Stimulated activated naive CD4-positive, alpha-beta T cell (primary cell): ENCODE data around the gene WDHD1.
A peak's percentile ranks its signal among the peaks of the same experiment; 100 is the strongest.
"Not testable (repeated sequence)": the region's sequence is repeated elsewhere in the genome, so short reads cannot be mapped to it uniquely, and the experiment has no call there.

Source experiments
- DNase-seq, 6 experiments: peaks; one replicate each; lab custom pipeline; 2025; lab: John Stamatoyannopoulos, UW

Gene WDHD1, protein sequence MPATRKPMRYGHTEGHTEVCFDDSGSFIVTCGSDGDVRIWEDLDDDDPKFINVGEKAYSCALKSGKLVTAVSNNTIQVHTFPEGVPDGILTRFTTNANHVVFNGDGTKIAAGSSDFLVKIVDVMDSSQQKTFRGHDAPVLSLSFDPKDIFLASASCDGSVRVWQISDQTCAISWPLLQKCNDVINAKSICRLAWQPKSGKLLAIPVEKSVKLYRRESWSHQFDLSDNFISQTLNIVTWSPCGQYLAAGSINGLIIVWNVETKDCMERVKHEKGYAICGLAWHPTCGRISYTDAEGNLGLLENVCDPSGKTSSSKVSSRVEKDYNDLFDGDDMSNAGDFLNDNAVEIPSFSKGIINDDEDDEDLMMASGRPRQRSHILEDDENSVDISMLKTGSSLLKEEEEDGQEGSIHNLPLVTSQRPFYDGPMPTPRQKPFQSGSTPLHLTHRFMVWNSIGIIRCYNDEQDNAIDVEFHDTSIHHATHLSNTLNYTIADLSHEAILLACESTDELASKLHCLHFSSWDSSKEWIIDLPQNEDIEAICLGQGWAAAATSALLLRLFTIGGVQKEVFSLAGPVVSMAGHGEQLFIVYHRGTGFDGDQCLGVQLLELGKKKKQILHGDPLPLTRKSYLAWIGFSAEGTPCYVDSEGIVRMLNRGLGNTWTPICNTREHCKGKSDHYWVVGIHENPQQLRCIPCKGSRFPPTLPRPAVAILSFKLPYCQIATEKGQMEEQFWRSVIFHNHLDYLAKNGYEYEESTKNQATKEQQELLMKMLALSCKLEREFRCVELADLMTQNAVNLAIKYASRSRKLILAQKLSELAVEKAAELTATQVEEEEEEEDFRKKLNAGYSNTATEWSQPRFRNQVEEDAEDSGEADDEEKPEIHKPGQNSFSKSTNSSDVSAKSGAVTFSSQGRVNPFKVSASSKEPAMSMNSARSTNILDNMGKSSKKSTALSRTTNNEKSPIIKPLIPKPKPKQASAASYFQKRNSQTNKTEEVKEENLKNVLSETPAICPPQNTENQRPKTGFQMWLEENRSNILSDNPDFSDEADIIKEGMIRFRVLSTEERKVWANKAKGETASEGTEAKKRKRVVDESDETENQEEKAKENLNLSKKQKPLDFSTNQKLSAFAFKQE

DNA sequence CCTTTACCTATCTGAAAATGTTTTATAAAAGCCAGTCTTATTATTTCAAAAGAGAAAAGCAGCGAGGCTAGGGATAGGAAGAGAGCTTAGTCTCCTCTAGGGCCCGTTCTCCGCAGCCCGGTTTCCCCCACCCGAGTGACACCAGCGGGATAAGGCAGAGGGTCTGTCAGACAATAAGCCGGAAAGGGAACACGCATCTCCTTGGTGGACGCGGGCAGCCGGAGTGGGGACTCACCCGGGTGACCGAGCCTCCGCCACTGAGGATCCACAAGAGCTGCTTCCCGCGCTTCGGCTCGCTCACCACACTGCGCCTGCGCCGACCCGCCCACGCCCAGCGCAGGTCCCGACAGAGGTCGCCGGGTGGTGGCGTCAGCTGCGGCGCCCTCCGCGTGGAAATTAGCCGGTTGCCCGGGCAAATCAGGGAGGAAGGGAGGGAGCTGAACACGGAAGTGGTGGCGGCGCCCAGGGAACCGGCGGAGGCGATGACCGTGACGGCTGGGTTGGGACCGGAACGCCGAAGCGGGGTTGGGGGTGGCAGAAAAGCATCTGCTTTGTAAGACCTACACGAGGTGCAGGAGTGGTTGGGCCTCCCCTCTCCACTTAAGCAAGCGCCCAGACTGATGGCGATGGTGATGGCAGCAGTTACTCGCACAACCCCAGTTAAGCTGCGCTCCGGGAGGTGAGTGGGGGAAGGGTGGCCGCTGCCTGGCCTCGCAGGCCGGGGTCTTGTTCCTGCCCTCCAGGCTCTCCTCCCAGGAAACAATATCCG lies at the start of gene WDHD1, which contains the start of gene SOCS4:
TSS of gene WDHD1 (minus strand) at position 307 of the 769 bp plus-strand sequence. CDS start 312 bp downstream, outside the sequence.
TSS of gene SOCS4 (plus strand) at position 444 of the 769 bp plus-strand sequence. CDS start 15,806 bp downstream, outside the sequence.
- peak; percentile 91 to 95 (median 94) for DNase-seq

GRCh38 chr14:55075628-55076175 lies 48.8 kb upstream of the WDHD1 start:
- DNase-seq, result no peak

- no peak for DNase-seq
These were observed 47.8 kb upstream of the WDHD1 start for GRCh38 chr14:55074662-55075061.

- no peak for DNase-seq
These were observed 47.0 kb upstream of the WDHD1 start for GRCh38 chr14:55073856-55074255.

GRCh38 chr14:55071870-55072640 lies 45.2 kb upstream of the WDHD1 start:
- peak in 3 of 6 experiments; percentile 12 to 36 (median 14) for DNase-seq

DNA sequence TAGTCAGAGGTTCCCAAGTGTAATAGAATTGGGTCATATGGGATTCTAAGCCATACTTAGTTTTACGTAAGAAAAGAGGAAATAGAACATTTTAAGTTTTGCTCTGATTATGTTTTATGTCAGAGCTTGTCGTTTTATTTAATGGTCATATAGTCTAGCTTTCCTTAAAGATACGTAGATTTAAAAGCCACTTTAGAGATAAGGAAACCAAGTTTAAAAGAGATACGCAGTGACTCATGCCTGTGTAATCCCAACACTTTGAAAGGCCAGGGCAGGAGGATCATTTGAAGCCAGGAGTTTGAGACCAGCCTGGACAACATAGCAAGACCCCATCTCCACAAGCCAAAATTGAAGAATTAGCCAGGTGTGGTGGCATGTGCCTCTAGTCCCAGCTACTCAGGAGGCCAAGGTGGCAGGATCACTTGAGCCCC lies 44.1 kb upstream of the WDHD1 start:
- no peak for DNase-seq

- DNase-seq, result no peak
These were observed 39.3 kb upstream of the WDHD1 start for GRCh38 chr14:55066223-55066622.

DNA sequence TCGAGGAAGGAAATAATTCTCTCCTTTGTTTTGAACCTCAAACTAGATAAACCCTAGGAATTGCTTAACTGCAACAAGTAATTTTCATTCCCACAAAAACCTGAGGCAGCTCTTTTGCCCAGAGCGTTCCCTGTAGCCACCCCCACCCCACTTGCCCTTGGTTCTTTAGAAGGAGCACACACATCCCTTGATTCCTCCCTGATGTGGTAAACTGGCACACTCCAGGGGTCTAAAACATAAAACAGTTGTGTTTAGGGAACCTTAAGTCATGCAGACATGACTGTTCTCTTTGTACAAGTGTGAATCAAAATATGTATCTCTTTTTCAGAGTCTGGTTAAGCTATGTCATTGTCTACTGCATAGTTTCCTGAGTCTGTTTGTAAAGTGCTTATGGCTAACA lies 38.5 kb upstream of the WDHD1 start:
- no peak for DNase-seq

- not testable (repeated sequence) for DNase-seq
These were observed 38.0 kb upstream of the WDHD1 start for GRCh38 chr14:55064896-55065295.

DNA sequence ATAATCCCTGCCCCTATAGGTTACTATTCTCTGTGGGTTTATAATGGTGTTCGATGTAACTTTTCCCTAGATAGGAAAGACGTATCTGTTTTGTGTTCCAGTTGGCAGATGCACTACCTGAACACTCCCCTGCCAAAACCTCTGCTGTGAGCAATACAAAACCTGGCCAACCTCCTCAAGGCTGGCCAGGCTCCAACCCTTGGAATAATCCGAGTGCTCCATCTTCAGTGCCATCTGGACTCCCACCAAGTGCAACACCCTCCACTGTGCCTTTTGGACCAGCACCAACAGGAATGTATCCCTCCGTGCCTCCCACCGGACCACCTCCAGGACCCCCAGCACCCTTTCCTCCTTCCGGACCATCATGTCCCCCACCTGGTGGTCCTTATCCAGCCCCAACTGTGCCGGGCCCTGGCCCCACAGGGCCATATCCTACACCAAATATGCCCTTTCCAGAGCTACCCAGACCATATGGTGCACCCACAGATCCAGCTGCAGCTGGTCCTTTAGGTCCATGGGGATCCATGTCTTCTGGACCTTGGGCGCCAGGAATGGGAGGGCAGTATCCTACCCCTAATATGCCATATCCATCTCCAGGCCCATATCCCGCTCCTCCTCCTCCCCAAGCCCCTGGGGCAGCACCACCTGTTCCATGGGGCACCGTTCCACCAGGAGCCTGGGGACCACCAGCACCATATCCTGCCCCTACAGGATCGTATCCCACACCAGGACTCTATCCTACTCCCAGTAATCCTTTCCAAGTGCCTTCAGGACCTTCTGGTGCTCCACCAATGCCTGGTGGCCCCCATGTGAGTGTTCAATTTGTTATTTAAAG lies 35.8 kb upstream of the WDHD1 start:
- DNase-seq, result no peak

DNA sequence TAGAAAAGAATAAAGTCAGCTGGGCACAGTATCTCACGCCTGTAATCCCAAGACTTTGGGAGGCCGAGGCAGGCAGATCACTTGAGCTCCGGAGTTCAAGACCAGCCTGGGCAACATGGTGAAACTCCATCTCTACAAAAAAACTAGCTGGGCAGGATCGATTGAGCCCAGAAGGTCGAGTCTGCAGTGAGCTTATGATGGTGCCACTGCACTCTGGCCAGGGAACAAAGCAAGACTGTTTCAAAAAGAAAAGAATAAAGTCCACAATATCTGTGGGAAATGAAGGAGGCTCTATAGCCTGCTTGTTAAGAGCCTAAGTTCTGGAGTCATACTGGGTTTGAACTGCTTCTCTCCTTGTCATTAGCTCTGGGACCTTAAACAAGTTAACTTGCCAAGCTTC lies 32.4 kb upstream of the WDHD1 start:
- DNase-seq, result no peak

DNA sequence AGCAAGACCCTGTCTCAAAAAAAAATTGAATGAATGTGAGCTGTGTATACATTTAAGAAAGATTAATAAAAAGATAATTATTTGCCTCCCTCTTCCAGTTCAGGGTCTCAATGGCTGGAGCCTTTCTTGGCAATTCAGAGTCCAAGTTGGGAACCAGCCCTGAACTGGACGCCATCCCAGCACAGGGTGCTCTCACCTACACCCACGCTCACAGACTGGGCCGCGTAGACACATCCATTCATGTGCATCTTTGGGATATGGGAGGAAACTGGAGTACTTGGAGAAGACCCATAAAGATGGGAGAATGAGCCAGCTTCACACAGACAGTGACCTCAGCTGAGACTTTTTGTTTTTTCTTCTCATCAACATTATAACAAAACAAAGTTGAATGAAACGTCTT lies 31.0 kb upstream of the WDHD1 start:
- no peak for DNase-seq

- DNase-seq, result no peak
These were observed 27.2 kb upstream of the WDHD1 start for GRCh38 chr14:55054098-55054497.

GRCh38 chr14:55053500-55053899 lies 26.6 kb upstream of the WDHD1 start:
- DNase-seq, result no peak

- no peak for DNase-seq
These were observed 26.1 kb upstream of the WDHD1 start for GRCh38 chr14:55053018-55053417.

GRCh38 chr14:55052269-55052930 lies 25.5 kb upstream of the WDHD1 start:
- no peak for DNase-seq

DNA sequence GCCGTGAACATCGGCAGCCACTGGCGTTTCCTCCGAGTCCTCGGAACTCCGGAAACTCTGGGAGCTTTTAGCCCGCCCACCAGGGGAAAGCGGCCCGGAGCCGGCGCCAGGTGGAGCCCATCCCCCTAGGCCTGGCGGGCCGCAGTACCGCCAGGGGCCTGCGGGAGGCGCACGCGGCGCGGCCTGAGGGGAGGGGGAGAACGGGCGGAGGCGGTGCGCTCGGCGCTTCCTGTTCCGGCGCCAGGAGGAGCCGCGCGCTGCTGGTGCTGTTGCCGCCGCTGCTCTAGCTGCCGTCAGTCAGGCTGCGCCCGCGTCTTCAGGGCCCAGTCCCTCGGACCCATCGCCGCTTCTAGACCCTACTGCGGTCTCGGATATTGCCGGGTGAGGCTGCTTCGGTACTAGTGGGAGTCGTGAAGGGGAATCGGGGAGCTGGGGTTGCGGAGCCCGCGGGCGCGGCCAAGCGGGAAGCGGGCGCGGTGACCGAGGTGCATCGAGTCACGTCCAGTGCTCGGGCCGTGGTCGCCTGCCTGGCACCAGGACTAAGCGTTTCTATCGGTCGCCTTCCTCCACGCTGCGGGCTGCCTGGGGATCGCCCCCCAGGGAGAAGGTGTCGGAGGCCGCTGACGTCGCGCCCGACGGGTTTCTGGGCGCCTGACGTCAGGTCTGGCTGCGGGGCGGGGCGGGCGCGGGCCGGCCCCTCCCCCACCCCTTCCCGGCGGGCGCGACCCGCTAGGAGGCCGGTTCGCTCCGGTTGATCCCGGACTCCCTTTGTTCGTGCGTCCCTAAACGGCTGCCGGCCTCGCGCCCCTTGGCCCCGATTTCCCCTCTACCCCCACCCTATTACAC lies 24.7 kb upstream of the WDHD1 start, which contains the start of gene MAPK1IP1L:
TSS of gene MAPK1IP1L (plus strand) at position 225 of the 846 bp plus-strand sequence. CDS start 10,037 bp downstream, outside the sequence.
- peak; percentile 82 to 93 (median 88) for DNase-seq

DNA sequence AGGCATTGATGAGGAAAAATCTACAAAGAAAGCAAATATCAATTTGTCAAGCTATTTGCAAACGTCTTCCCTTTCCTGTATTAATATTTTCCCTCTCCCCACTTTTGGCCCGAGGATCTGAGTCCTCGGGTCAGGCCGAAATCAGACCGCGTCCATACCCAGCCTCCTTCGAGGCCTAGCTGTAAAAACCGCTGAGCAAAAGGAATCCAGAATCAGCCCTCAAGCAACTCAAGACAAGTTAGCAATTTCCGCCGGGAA lies 24.2 kb upstream of the WDHD1 start:
- DNase-seq, result no peak
